Stimulated activated CD4-positive, alpha-beta T cell treated with anti-CD3 and anti-CD28 coated beads, Interleukin-4, amount 100 ng/mL, for 4 hours (primary cell): ENCODE measurements around the gene LRRC52.
"Not testable (repeated sequence)": the region's sequence is repeated elsewhere in the genome, so short reads cannot be mapped to it uniquely, and the experiment has no call there.

Experiments
- DNase-seq, 2 experiments: peaks; one replicate each; pipeline ENCODE4 v3.0.0-alpha.2; 2020

LRRC52 gene

DNA sequence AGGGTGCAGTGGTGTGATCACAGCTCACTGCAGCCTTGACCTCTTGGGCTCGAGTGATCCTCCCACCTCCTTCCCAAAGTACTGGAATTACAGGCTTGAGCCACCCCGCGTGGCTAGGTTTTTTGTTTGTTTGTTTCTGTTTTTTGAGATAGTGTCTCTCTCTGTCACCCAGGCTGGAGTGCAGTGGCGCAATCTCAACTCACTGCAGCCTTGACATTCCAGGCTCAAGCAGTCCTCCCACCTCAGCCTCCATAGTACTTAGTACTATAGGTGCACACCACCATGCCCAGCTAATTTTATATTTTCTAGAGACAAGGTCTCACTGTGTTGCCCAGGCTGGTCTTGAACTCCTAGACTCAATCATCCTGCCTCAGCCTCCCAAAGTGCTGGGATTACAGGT is 47.6 kb downstream of the LRRC52 start:
- not testable (repeated sequence) for DNase-seq

DNA sequence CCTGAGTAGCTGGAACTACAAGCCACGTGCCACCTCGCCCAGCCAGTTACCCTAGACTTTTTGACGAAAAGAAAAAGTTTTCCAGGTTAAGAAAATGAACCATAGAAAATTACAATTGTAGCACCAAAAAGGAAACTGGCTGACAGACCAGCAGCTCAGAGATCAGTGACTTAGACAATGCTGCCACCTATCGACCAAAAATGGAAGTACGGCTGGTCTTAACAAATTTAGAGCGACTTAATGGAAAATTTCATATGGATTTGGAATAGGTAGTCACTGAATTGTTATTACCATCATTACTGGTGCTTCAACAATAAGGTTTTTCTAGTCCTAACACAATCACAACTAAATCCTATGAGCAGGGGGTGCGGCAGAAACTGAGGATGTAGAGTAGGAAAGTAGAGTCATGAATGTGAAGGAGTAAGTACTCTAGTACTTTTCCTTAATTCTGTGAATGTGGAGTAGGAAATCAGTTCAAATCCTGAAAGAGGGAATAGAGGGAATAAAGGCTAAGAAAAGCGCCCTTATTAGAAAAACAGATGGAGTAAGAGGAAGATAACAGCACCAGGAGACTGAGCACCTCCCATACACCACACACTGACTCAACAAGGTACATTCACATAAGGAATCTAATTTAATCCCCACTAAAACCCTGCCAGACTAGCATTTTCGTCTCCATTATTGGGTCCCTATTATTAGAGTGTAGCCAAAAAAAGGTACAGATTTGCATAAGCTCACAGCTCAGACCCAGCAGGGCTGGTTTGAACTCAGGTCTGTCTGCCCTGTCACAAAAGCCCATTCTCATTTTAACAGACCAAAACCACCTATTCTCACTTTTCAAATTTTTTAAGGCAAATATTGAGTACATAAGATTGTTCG is 49.4 kb downstream of the LRRC52 start:
- DNase-seq: peak; percentile 61 to 68

DNA sequence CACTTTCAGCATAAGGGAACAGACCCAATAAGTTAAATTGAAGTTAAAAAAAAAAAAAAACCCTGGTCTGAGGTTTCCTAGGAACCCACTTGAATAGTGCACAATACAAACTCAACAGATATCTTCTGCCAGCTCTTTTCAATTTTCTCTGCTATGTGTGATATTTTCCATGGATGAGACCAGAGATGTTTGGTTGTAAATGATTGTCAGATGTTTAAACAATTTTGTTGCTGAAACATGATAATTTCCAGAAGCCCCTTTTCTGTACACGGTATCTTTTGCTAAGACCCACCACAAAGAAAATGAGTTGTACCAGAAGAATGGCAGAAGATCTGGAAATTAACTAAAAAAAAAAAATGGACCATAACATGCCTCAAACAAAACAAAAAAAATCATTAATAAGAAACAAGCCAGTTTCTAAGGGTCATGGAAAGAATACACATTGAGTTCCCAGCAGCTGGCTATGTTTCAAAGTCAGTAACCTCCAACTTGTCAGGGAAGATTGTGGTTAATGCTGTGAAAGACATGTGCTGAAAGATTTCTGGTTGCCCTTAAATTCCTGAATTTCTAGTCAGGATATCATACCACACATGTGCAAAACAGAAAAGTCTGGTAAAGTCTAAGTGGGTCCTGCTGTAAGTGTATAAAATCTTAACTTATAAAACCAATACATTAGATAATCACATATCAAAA is 51.6 kb downstream of the LRRC52 start:
- DNase-seq: no peak

DNA sequence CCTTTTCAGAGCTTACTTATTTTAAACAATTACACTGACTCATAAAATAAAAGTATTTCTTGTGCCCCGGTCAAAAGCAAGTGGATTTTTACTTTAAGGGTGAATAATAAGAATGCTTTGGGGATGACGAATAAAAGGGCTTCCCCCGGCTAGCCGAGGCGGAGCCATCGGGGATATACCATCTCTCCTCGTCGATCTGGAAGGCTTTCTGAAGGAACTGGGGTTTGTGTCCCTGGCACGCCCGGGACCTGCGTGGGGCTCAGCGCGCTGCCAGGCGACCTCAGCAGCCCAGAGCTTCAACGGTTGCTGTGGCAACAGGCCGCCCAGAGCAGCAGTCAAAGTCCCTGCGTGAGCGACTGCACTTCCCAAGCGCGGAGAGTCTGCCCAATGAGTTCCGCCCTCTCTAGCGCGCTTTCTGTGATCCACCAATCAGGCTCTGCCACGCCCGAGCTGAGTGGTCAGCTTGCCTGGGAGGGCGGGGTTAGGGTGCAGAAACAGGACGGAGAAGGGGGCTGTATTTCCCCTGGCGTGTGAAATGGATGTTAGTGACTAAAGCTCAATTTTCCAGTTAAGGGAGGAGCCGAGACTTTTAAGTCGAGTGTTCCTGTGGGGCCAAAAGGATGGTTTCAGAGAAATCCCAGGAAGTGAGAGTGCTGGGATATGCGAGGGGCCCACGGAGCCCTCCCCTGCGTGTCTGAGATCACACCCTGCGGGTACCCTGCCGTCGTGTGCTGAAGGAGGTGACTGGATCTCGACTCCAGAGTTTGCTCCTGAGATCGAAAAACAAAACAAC is 54.3 kb downstream of the LRRC52 start:
- peak; percentile 93 to 94 for DNase-seq

DNA sequence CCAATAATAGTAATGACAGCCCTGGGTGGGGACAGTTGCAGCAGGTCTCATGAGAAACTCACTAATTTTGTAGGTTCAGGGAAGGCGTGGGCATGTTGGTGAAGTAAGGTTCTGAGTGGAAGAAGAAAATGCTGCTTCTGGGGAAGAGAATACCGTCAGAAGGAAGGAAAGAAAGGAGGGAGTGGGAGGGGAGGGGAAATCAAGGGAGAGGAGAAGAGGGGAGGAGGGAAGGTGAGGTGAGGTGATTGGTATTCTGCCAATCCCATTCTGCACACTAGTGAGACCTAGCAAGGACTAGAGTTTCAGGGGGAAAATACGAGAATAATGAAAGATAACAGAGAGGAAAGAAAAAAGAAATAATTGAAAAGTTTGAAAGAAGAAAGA is 54.9 kb downstream of the LRRC52 start:
- no peak for DNase-seq

DNA sequence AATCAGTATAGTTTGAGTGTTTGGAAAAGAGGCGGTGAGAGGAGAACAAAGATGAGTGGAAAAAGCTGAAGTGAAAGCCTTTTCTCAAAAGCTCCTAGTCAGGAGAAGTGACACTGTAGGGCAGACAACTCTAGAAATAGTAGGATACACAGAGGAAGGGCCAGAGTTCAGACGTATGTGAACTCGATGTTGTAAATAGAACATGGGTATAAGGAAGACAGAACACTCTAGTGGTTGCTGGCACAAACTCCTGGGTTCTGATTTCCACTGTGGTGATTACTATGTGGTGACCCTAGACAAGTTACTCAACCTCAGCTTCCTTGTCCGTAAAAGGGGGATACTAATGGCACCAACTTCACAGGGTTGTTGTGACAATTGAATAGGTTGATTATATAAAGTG is 57.0 kb downstream of the LRRC52 start:
- no peak for DNase-seq

DNA sequence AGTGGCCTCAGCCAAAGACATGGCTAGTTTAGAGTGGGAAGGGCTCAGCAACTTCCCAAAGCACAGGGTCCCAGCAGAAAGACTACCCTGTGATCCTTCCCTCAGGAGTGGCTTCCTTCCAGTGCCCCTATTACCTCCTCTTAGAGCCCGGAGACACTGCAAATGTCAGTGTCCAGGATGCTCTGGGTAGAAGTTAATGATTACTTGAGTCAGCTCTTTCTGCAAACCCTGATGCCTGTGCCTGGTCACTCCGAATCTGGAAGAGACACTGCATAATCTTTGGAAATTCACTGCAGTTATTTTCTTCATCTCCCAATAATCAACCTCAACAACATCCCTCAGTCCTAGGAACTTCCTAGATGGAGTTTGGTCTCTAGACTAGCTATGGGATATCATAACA is 60.0 kb downstream of the LRRC52 start:
- DNase-seq: no peak

DNA sequence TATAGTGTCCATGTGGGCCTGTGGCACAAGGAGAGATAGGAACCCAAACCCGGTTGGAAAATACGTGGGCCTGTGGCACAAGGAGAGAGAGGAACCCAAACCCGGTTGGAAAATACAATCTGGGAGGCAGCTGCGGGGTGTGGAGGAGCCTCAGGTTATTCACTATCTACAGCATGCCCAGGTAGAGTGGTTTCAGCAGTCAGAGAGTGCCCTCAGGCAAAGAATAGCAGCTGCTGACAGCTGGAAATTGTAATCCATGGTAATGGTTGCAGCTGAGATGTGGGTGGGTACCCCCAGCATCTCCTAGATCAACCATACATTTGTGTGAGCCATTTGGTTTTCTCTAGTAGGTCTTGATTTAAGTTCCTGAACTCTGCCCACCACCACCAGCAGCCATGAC is 61.4 kb downstream of the LRRC52 start:
- no peak for DNase-seq

DNA sequence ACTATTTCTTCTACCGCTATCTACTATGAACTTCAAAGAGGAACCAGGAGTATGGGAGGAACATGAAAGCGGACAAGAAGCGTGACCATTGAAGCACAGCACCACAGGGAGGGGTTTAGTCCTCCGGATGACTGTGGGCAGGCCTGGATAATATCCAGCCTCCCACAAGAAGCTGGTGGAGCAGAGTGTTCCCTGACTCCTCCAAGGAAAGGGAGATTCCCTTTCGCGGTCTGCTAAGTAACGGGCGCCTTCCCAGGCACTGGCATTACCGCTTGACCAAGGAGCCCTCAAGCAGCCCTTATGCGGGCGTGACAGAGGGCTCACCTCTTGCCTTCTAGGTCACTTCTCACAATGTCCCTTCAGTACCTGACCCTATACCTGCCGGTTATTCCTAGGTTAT is 62.9 kb downstream of the LRRC52 start:
- DNase-seq: not testable (repeated sequence)

DNA sequence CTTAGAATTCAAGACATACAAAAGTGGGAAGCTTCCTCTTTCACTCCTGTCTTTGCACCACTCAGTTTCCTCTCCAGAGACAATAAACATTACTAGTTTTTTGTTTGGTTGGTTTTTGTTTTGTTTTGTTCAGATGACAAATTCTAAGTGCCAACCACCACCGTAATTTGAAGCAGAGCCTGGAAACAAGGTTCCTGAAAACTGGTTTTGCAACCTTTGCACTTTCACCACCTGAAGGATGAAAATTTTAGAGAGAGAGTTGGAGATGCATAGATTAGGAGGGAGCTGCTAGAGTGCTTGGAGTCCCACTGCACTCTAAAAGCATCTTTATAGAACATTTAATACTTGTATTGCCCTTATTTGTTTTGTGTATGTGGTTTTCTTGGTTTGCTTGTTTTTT is 67.1 kb downstream of the LRRC52 start:
- no peak for DNase-seq

DNA sequence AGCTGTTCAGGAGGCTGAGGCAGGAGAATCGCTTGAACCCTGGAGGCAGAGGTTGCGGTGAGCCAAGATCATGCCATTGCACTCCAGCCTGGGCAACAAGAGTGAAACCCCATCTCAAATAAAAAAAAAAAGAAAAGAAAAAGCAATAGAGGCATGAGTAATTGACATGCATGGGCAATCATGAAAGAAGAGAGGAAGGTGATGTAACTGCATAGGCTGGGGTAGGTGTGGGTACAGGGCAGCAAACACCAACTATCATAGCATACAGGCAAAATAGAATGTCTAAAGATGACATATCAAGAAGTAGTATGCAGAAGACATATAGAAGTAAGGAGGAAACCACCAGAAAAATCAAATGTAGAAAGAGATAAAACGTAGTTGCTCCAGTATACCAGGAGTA is 68.3 kb downstream of the LRRC52 start:
- DNase-seq: no peak
